HCT116 (cell line): ENCODE measurements around the gene SIRPA. TPM values are rescaled to one million over a fixed set of nuclear protein-coding genes. Genes with fewer than 3 reads are reported as not detected.

Source experiments
- ATAC-seq: fragments of 200-7000 bp; cut with Tn5 transposase; 2 replicates; pipeline ENCODE4 v1.9.1; 2020; ENCODE audit warnings: mild to moderate bottlenecking, moderate library complexity
- BruUV-seq: library from RNA; stranded (reverse); fragments of 400-500 nt; replicated peaks from 2 replicates; lab custom pipeline; 2021; lab: Mats Ljungman, UMichigan
- CTCF ChIA-PET: fragments of 300-600 bp; sonication (Branson Sonifier 250); formaldehyde crosslinking; loops from one replicate; lab custom pipeline; 2021; ENCODE audit warnings: antibody characterized with exemption; lab: Charles Lee
- POLR2A ChIA-PET: fragments of 300-600, 350-600 bp; sonication (Branson Sonifier 250); formaldehyde crosslinking; loops from one replicate; lab custom pipeline; 2021; ENCODE audit warnings: antibody characterized with exemption; lab: Charles Lee
- RAD21 ChIA-PET, 2 experiments: fragments of 300-600 bp; sonication (Branson Sonifier 250); formaldehyde crosslinking; loops; one replicate each; lab custom pipeline; 2023; ENCODE audit warnings: low total read pairs in 2 of 2; ENCODE audit not compliant: uncharacterized antibody in 2 of 2, unreplicated experiment in 2 of 2, low non-redundant PET in 1 of 2; lab: Charles Lee
- DNase-seq: peaks from one replicate; pipeline ENCODE4 v3.0.0-alpha.2; 2010; ENCODE audit warnings: low read depth, low spot score
- H2AFZ ChIP-seq: fragments of 200-600 bp; shearing (Covaris generic), sonication (generic); 2 replicates; pipeline ENCODE4 v1.6.1; 2017; ENCODE audit warnings: low read depth, mixed run types, mixed read lengths, antibody characterized with exemption, low read length; ENCODE audit not compliant: poor library complexity, severe bottlenecking
- H3K27ac ChIP-seq: 2 replicates; pipeline ENCODE4 v1.5.1; 2012; ENCODE audit warnings: low read depth, low read length
- H3K27me3 ChIP-seq: fragments of 200-600 bp; sonication (generic); 2 replicates; pipeline ENCODE4 v1.6.1; 2016; ENCODE audit warnings: mixed run types, low read length, mixed read lengths; ENCODE audit not compliant: insufficient read depth
- H3K36me3 ChIP-seq, 2 experiments: fragments of 200-500 bp in 1 of 2; fragments of 200-600 bp in 1 of 2; sonication (Bioruptor generic) in 1 of 2; sonication (generic) in 1 of 2; 2 replicates each; pipeline versions ENCODE4 v1.5.1 to v1.6.1; 2014 to 2016; ENCODE audit warnings: low read length in 2 of 2, inconsistent platforms in 1 of 2, mixed read lengths in 1 of 2, mixed run types in 1 of 2; ENCODE audit not compliant: insufficient read depth in 2 of 2, control insufficient read depth in 1 of 2
- H3K4me1 ChIP-seq, 2 experiments: fragments of 200-600 bp in 1 of 2; sonication (generic) in 1 of 2; 2 replicates each; pipeline versions ENCODE4 v1.5.1 to v1.6.1; 2012 to 2017; ENCODE audit warnings: low read length in 2 of 2, inconsistent platforms in 1 of 2, mild to moderate bottlenecking in 1 of 2, mixed read lengths in 1 of 2, mixed run types in 1 of 2, moderate library complexity in 1 of 2; ENCODE audit not compliant: insufficient read depth in 2 of 2, control insufficient read depth in 1 of 2
- H3K4me2 ChIP-seq: fragments of 200-600 bp; sonication (generic); 2 replicates; pipeline ENCODE4 v1.6.1; 2017; ENCODE audit warnings: mixed run types, low read length, mixed read lengths
- H3K4me3 ChIP-seq, 2 experiments: fragments of 200-600 bp in 1 of 2; sonication (generic) in 1 of 2; replicated peaks in 1 of 2; 2 replicates each; pipeline ENCODE4 v1.5.1; 2011 to 2016; ENCODE audit warnings: low read length in 2 of 2, control low read depth in 1 of 2, low read depth in 1 of 2, mild to moderate bottlenecking in 1 of 2, mixed read lengths in 1 of 2, mixed run types in 1 of 2
- H3K79me2 ChIP-seq: fragments of 200-600 bp; sonication (generic); 2 replicates; pipeline ENCODE4 v1.6.1; 2017; ENCODE audit warnings: mild to moderate bottlenecking, mixed run types, low read length, moderate library complexity, mixed read lengths; ENCODE audit not compliant: insufficient read depth
- H3K9ac ChIP-seq: fragments of 200-600 bp; sonication (generic); 2 replicates; pipeline ENCODE4 v1.6.1; 2016; ENCODE audit warnings: low read length, mixed read lengths
- H3K9me2 ChIP-seq: fragments of 200-600 bp; sonication (generic), shearing (Covaris generic); 2 replicates; pipeline ENCODE4 v1.6.1; 2017; ENCODE audit warnings: mixed run types, mild to moderate bottlenecking, moderate library complexity; ENCODE audit not compliant: insufficient read depth
- H3K9me3 ChIP-seq, 2 experiments: fragments of 200-500 bp in 1 of 2; fragments of 200-600 bp in 1 of 2; sonication (Bioruptor generic) in 1 of 2; sonication (generic) in 1 of 2; 2 replicates each; pipeline ENCODE4 v1.6.1; 2014 to 2017; ENCODE audit warnings: low read length in 2 of 2, mixed read lengths in 2 of 2, inconsistent platforms in 1 of 2, low read depth in 1 of 2, mild to moderate bottlenecking in 1 of 2, mixed run types in 1 of 2, moderate library complexity in 1 of 2; ENCODE audit not compliant: control insufficient read depth in 1 of 2, insufficient read depth in 1 of 2
- H4K20me1 ChIP-seq: fragments of 200-600 bp; sonication (generic), shearing (Covaris generic); 2 replicates; pipeline ENCODE4 v1.6.1; 2017; ENCODE audit warnings: mixed run types, mild to moderate bottlenecking, moderate library complexity; ENCODE audit not compliant: insufficient read depth
- CBX3 ChIP-seq: IDR thresholded peaks from 2 replicates; pipeline ENCODE4 v1.6.1; 2012; ENCODE audit warnings: low read depth
- CEBPB ChIP-seq: IDR thresholded peaks from 2 replicates; pipeline ENCODE4 v1.6.1; 2012; ENCODE audit warnings: low read depth
- EGR1 ChIP-seq: IDR thresholded peaks from 2 replicates; pipeline ENCODE4 v1.6.1; 2012; ENCODE audit warnings: low read depth
- EZH2phosphoT487 ChIP-seq: fragments of 200-600 bp; IDR thresholded peaks from 2 replicates; pipeline ENCODE4 v1.6.1; 2018; ENCODE audit warnings: antibody characterized with exemption, borderline replicate concordance
- FOSL1 ChIP-seq: IDR thresholded peaks from 2 replicates; pipeline ENCODE4 v1.6.1; 2012; ENCODE audit warnings: low read depth
- JUND ChIP-seq: IDR thresholded peaks from 2 replicates; pipeline ENCODE4 v1.6.1; 2012
- POLR2AphosphoS5 ChIP-seq: IDR thresholded peaks from 2 replicates; pipeline ENCODE4 v1.6.1; 2011; ENCODE audit warnings: mild to moderate bottlenecking, low read depth, low read length, moderate library complexity
- RAD21 ChIP-seq: IDR thresholded peaks from 2 replicates; pipeline ENCODE4 v1.6.1; 2012; ENCODE audit warnings: low read depth, mild to moderate bottlenecking
- ZFX ChIP-seq: fragments of 450-650 bp; IDR thresholded peaks from 2 replicates; pipeline ENCODE4 v1.6.1; 2017
- intact Hi-C: fragments of 100-400 bp; cut with micrococcal nuclease; formaldehyde crosslinking; loops from 2 replicates; pipeline ENCODE4 v1.10.0; 2022
- total RNA-seq: library from RNA; stranded (reverse); gene quantifications from one replicate; pipeline ENCODE4 v1.2.1, GENCODE V29; 2021; ENCODE audit not compliant: unreplicated experiment
- TF ChIP-seq, protein P1 (sequence below), 3 experiments: fragments of 200-600 bp in 1 of 3; sonication (generic) in 1 of 3; IDR thresholded peaks in 2 of 3; conservative IDR thresholded peaks in 1 of 3; 2 replicates each; pipeline ENCODE4 v1.5.1; 2012 to 2017; ENCODE audit warnings: low read depth in 2 of 3, low read length in 2 of 3, antibody characterized with exemption in 1 of 3, borderline replicate concordance in 1 of 3, control low read depth in 1 of 3, mild to moderate bottlenecking in 1 of 3, mixed read lengths in 1 of 3, mixed run types in 1 of 3, moderate library complexity in 1 of 3; ENCODE audit not compliant: insufficient read depth in 1 of 3
- TF ChIP-seq, protein P2 (sequence below): IDR thresholded peaks from 2 replicates; pipeline ENCODE4 v1.6.1; 2011; ENCODE audit warnings: mild to moderate bottlenecking, low read length, moderate library complexity; ENCODE audit not compliant: insufficient replicate concordance; ENCODE audit errors: extremely low read depth

The SIRPA gene
- total RNA-seq, 1 experiment from 2014 or later = 15.3 TPM

DNA sequence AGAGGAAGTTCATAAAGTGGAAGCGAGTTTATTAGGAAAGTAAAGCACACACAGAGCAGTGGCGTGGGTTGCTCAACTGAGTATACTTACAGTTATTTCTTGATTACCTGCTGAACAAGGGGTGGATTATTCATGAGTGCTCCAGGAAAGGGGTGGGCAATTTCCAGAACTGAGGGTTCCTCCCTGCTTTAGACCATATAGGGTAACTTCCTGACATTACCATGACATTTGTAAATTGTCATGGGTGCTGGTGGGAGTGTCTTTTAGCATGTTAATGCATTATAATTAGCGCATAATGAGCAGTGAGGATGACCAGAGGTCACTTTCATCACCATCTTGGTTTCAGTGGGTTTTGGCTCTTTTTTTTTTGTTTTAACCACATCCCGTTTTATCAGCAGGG is 68.9 kb downstream of the SIRPA start:
- Histone ChIP-seq H3K36me3 (no peaks in the 10 kb centered on the region), H3K4me2 (no peak overlapping the region), H3K27me3 (no peaks in the 10 kb centered on the region; the same call in 1 of the 2 replicates), H4K20me1 (no peaks in the 10 kb centered on the region), H3K79me2 (no peaks in the 10 kb centered on the region), H3K9ac (no peak overlapping the region), H3K9me3 (no peaks in the 10 kb centered on the region), H3K4me1 (peaks cover 0 to 6% of the 10 kb centered on the region in 2 experiments; a peak in 2 of 4 replicates), H3K9me2 (no peaks in the 10 kb centered on the region), H2AFZ (no peak overlapping the region), H3K4me3 (no peak overlapping the region), H3K27ac (no peak overlapping the region)
- RAD21 ChIA-PET = no interaction called here
- intact Hi-C loops = no loop called here
- POLR2A ChIA-PET = no interaction called here
- no TSS peak for BruUV-seq
- CTCF ChIA-PET = interaction anchor here (1.3 kb wide), 1 partner anchor 208 kb away, joined by 3 read pairs; no protein-coding TSS in a partner anchor
- no peak for ATAC-seq
- TF ChIP-seq ZFX = no peak
- TF ChIP-seq, protein P1, sequence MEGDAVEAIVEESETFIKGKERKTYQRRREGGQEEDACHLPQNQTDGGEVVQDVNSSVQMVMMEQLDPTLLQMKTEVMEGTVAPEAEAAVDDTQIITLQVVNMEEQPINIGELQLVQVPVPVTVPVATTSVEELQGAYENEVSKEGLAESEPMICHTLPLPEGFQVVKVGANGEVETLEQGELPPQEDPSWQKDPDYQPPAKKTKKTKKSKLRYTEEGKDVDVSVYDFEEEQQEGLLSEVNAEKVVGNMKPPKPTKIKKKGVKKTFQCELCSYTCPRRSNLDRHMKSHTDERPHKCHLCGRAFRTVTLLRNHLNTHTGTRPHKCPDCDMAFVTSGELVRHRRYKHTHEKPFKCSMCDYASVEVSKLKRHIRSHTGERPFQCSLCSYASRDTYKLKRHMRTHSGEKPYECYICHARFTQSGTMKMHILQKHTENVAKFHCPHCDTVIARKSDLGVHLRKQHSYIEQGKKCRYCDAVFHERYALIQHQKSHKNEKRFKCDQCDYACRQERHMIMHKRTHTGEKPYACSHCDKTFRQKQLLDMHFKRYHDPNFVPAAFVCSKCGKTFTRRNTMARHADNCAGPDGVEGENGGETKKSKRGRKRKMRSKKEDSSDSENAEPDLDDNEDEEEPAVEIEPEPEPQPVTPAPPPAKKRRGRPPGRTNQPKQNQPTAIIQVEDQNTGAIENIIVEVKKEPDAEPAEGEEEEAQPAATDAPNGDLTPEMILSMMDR (IDR thresholded peaks at IDR 0.05 in 2 of 3, conservative IDR thresholded peaks at IDR 0.05 in 1 of 3; ENCODE audit: borderline replicate concordance in 1 of 3, insufficient read depth in 1 of 3, low read depth in 2 of 3, low read length in 2 of 3) = no peak
- TF ChIP-seq POLR2AphosphoS5 = no peak
- TF ChIP-seq CEBPB = no peak
- TF ChIP-seq EZH2phosphoT487 = no peak
- no peak for TF ChIP-seq CBX3
- TF ChIP-seq, protein P2, sequence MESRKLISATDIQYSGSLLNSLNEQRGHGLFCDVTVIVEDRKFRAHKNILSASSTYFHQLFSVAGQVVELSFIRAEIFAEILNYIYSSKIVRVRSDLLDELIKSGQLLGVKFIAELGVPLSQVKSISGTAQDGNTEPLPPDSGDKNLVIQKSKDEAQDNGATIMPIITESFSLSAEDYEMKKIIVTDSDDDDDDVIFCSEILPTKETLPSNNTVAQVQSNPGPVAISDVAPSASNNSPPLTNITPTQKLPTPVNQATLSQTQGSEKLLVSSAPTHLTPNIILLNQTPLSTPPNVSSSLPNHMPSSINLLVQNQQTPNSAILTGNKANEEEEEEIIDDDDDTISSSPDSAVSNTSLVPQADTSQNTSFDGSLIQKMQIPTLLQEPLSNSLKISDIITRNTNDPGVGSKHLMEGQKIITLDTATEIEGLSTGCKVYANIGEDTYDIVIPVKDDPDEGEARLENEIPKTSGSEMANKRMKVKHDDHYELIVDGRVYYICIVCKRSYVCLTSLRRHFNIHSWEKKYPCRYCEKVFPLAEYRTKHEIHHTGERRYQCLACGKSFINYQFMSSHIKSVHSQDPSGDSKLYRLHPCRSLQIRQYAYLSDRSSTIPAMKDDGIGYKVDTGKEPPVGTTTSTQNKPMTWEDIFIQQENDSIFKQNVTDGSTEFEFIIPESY = no peak
- no peak for TF ChIP-seq FOSL1
- TF ChIP-seq EGR1 = no peak
- TF ChIP-seq RAD21 = no peak
- TF ChIP-seq JUND = no peak
- no peak for DNase-seq
